Heart right ventricle (tissue), 16 donors: ENCODE data around the gene GAS6. TPM values are rescaled to one million over a fixed set of nuclear protein-coding genes. Genes with fewer than 3 reads are reported as not detected.

Source experiments
- ATAC-seq, 8 donors: fragments of 200-7000 bp; cut with Tn5 transposase; one replicate each; pipeline ENCODE4 v1.9.1; 2020; ENCODE audit warnings: mild to moderate bottlenecking in 8 of 8, moderate library complexity in 8 of 8, moderate number of reproducible peaks in 1 of 8
- DNase-seq, 2 donors: peaks; one replicate each; pipeline ENCODE4 v3.0.0-alpha.2; 2020
- H3K27ac ChIP-seq, 10 donors: fragments of 200-600 bp; sonication (generic) in 2 of 10; one replicate each; pipeline versions ENCODE4 v1.5.0 to v1.8.0; 2020 to 2022; ENCODE audit warnings: mild to moderate bottlenecking in 3 of 10
- H3K27me3 ChIP-seq, 7 donors: fragments of 200-600 bp; one replicate each; pipeline ENCODE4 v1.8.0; 2021 to 2022; ENCODE audit warnings: mild to moderate bottlenecking in 2 of 7
- H3K36me3 ChIP-seq, 9 donors: fragments of 200-600 bp; sonication (generic) in 1 of 9; one replicate each; pipeline versions ENCODE4 v1.5.0 to v1.8.0; 2020 to 2022; ENCODE audit warnings: mild to moderate bottlenecking in 2 of 9
- H3K4me1 ChIP-seq, 9 donors: fragments of 200-600 bp; sonication (generic) in 1 of 9; one replicate each; pipeline versions ENCODE4 v1.5.0 to v1.8.0; 2020 to 2022; ENCODE audit warnings: mild to moderate bottlenecking in 4 of 9
- H3K4me3 ChIP-seq, 10 donors: fragments of 200-600 bp; sonication (generic) in 2 of 10; one replicate each; pipeline versions ENCODE4 v1.5.0 to v1.8.0; 2020 to 2022; ENCODE audit warnings: mild to moderate bottlenecking in 7 of 10, moderate library complexity in 2 of 10
- H3K9me3 ChIP-seq, 11 donors: fragments of 200-600 bp in 10 of 11; sonication (generic) in 2 of 11; one replicate each; pipeline versions ENCODE4 v1.5.0 to v1.8.0; 2013 to 2022; ENCODE audit warnings: mild to moderate bottlenecking in 2 of 11, control low read depth in 1 of 11, moderate library complexity in 1 of 11
- WGBS, 2 donors: extraction: QIAGEN DNeasy Blood & Tissue Kit; methylation state at CpG; one replicate each; pipeline ENCODE4 v1.1.7; 2013; ENCODE audit warnings: inconsistent platforms in 1 of 2; 5-methylcytosine and 5-hydroxymethylcytosine counted together
- intact Hi-C, 10 donors: fragments of 100-400 bp; cut with DNase I; formaldehyde crosslinking; loops; one replicate each; pipeline versions ENCODE4 v1.11.1 to v1.14.2; 2022
- polyA plus RNA-seq, 2 donors: library from polyadenylated mRNA; stranded (reverse); fragments of 200-250 nt; gene quantifications; one replicate each; pipeline ENCODE4 v1.2.3, GENCODE V29; 2013
- total RNA-seq, 10 donors: library from RNA; stranded (reverse); fragmentation: NEBNext Ultra II Directional in 3 of 10; extraction: Animal tissue kit (Norgen Biotek cat#: 25700) in 3 of 10; gene quantifications; one replicate each; pipeline versions ENCODE4 v1.2.1 to v1.2.4, GENCODE V29; 2021 to 2023
- TF ChIP-seq, protein P1 (sequence below), 9 donors: fragments of 200-600 bp; sonication (generic) in 2 of 9; IDR thresholded peaks; one replicate each; pipeline versions ENCODE4 v1.5.0 to v1.8.0; 2021 to 2022; ENCODE audit warnings: antibody characterized with exemption in 9 of 9, mild to moderate bottlenecking in 5 of 9, moderate library complexity in 1 of 9
- donor health status: Arrhythmogenic right ventricular cardiomyopathy.
- donor health status: ischemic (EF 13 %, LVEDD 7.1; RV severe dilation, severe dysfunction).
- donor health status: healthy with polysubstance abuse.
- donor health status: DM: no; HTN: yes; CAD: no.
- donor health status: DM: no; HTN: no; CAD: no.
- donor health status: ischemic (EF 25% LVEDD 6.9; RV normal size, moderate dysfunction).
- donor health status: ischemic (EF 25% LVEDD 5.7; RV mildly dilated, moderate dysfunction).
- donor health status: healthy.
- donor health status: DM: yes; HTN: yes; CAD: no.
- donor health status: Ischemic cardiomyopathy.
- donor health status: ischemic (EF 35%, LVEDD 5.7; RV mildly dilated, moderate dysfunction).
- donor health status: nonischemic (EF 11% LVEDD 7.7; RV severe dilation, severe dysfunction).
- donor health status: DM: yes; HTN: yes; CAD: no.
- donor health status: PGD.
- donor health status: ischemic (EF 29% LVEDD 5.4; RV normal size, mild dysfunction).
- donor health status: nonischemic (EF 23%, LVEDD 6.1; RV moderate dilation, normal function).

GAS6 gene
- total and polyA plus RNA-seq, 12 donors, result 113 to 280 (median 174) TPM

DNA sequence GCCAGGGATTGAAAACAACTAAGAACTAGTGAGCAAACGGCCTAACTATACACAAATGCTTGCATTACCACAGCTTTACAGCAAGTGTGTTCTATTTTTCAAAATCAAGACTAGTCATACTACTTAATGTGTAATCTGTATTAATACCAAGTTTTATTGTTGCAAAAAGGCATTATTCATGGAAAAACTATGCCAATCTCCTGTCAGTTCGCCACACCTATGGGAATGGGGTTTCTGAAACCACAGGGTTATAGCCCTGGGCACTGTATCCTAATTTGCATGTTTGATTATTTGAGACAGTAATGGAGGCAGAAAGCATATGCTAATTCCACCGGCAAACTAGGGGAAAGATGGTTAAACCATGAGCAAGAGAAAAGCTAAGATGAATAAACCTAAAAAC is 14.3 kb downstream of the GAS6 start:
- no peak overlapping the region for H3K27ac ChIP-seq

GRCh38 chr13:113848431-113849260 is 15.2 kb downstream of the GAS6 start:
- intact Hi-C loops, result no loop called here
- peak overlapping the region in 1 of 10 donors; percentile 30 for H3K27ac ChIP-seq
- H3K36me3 ChIP-seq, result peaks cover 0 to 60% (median 0%) of the 10 kb centered on the region in 9 donors
- peak in 1 of 2 donors; percentile 1 for DNase-seq
- H3K27me3 ChIP-seq, result no peaks in the 10 kb centered on the region
- no peak for ATAC-seq
- peaks cover 35 to 98% (median 77%) of the 10 kb centered on the region in 9 donors for H3K4me1 ChIP-seq
- TF ChIP-seq, protein P1, sequence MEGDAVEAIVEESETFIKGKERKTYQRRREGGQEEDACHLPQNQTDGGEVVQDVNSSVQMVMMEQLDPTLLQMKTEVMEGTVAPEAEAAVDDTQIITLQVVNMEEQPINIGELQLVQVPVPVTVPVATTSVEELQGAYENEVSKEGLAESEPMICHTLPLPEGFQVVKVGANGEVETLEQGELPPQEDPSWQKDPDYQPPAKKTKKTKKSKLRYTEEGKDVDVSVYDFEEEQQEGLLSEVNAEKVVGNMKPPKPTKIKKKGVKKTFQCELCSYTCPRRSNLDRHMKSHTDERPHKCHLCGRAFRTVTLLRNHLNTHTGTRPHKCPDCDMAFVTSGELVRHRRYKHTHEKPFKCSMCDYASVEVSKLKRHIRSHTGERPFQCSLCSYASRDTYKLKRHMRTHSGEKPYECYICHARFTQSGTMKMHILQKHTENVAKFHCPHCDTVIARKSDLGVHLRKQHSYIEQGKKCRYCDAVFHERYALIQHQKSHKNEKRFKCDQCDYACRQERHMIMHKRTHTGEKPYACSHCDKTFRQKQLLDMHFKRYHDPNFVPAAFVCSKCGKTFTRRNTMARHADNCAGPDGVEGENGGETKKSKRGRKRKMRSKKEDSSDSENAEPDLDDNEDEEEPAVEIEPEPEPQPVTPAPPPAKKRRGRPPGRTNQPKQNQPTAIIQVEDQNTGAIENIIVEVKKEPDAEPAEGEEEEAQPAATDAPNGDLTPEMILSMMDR (IDR thresholded peaks at IDR 0.05), result no peak
- WGBS, 2 donors, result 87 to 90% methylated on average over 18 of the region's 18 CpGs
- no peaks in the 10 kb centered on the region for H3K9me3 ChIP-seq
- no peak overlapping the region for H3K4me3 ChIP-seq

More for the DNA sequence above, 14.3 kb downstream of the GAS6 start:
- intact Hi-C loops, result no loop called here
- ATAC-seq (no peak), DNase-seq (no peak)
- 85 to 95% methylated on average over 3 of the region's 3 CpGs for WGBS, 2 donors
- TF ChIP-seq, protein P1 (IDR thresholded peaks at IDR 0.05), result no peak
- Histone ChIP-seq H3K27me3 (no peaks in the 10 kb centered on the region), H3K9me3 (no peaks in the 10 kb centered on the region), H3K36me3 (peaks cover 0 to 51% (median 0%) of the 10 kb centered on the region in 9 donors), H3K4me3 (no peak overlapping the region), H3K4me1 (peaks cover 36 to 98% (median 77%) of the 10 kb centered on the region in 9 donors)

GRCh38 chr13:113848020-113848419 is 15.9 kb downstream of the GAS6 start:
- Histone ChIP-seq H3K4me3 (no peak overlapping the region), H3K9me3 (no peaks in the 10 kb centered on the region), H3K27me3 (no peaks in the 10 kb centered on the region), H3K27ac (peak overlapping the region in 1 of 10 donors; percentile 30), H3K36me3 (peaks cover 0 to 66% (median 0%) of the 10 kb centered on the region in 9 donors), H3K4me1 (peaks cover 29 to 98% (median 77%) of the 10 kb centered on the region in 9 donors)
- intact Hi-C loops, result no loop called here
- 57 to 77% methylated on average over 8 of the region's 8 CpGs for WGBS, 2 donors
- TF ChIP-seq, protein P1 (IDR thresholded peaks at IDR 0.05), result no peak
- ATAC-seq, result no peak
- DNase-seq, result peak in 1 of 2 donors; percentile 4

GRCh38 chr13:113846636-113847318 is 17.1 kb downstream of the GAS6 start:
- H3K36me3 ChIP-seq, result peaks cover 0 to 69% (median 0%) of the 10 kb centered on the region in 9 donors
- 79 to 83% methylated on average over 28 of the region's 28 CpGs for WGBS, 2 donors

More at GRCh38 chr13:113846636-113847318, 17.1 kb downstream of the GAS6 start:
- H3K27ac ChIP-seq, result no peak overlapping the region
- TF ChIP-seq, protein P1 (IDR thresholded peaks at IDR 0.05), result no peak
- H3K9me3 ChIP-seq, result no peaks in the 10 kb centered on the region
- ATAC-seq (no peak), DNase-seq (no peak)
- H3K4me1 ChIP-seq, result peaks cover 28 to 96% (median 74%) of the 10 kb centered on the region in 9 donors
- H3K27me3 ChIP-seq, result no peaks in the 10 kb centered on the region
- intact Hi-C loops, result no loop called here
- H3K4me3 ChIP-seq, result no peak overlapping the region
